GM19324 (cell line): Measurements from ENCODE around the gene UMPS.
"Not testable (repeated sequence)": the region's sequence is repeated elsewhere in the genome, so short reads cannot be mapped to it uniquely, and the experiment has no call there.

ENCODE experiments used
- ATAC-seq: cut with Tn5 transposase; IDR thresholded peaks from one replicate; pipeline ENCODE4 v1.9.1; 2021; ENCODE audit warnings: mild to moderate bottlenecking, moderate library complexity; ENCODE audit not compliant: unreplicated experiment, low FRiP score

Gene UMPS

DNA sequence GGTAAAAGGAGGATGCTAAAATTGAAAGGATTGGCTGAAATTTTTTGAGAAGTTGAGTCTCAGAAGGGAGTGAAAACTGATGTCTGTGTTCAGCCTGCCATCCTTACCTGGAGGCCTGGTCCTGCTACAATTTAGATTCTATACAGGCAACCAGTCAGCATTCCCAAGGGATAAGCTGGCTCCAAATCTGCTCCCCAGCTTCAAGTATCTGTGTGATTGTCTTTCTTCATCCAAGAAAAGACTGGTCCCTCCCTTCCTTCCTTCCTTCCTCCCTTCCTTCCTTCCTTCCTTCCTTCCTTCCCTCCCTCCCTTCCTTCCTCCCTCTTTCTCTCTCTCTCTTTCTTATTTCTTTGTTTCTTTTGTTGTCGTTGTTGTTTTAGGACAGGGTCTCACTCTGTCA, 24.7 kb upstream of the UMPS start:
- no peak for ATAC-seq

DNA sequence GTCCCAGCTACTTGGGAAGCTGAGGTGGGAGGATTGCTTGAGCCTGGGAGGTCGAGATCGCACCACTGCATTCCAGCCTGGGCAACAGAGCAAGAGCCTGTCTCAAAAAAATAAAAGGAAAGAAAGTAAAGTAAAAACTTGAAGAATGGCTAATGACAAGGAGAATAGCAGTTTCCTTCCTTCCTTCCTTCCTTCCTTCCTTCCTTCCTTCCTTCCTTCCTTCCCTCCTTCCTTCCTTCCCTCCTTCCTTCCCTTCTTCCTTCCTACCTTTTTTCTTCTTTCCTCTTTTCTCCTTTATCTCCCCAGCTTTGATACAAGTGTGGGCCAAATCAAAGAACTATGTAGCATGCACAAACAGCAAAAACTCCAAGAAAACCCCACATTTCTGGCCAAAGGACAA, 23.0 kb upstream of the UMPS start:
- not testable (repeated sequence) for ATAC-seq

DNA sequence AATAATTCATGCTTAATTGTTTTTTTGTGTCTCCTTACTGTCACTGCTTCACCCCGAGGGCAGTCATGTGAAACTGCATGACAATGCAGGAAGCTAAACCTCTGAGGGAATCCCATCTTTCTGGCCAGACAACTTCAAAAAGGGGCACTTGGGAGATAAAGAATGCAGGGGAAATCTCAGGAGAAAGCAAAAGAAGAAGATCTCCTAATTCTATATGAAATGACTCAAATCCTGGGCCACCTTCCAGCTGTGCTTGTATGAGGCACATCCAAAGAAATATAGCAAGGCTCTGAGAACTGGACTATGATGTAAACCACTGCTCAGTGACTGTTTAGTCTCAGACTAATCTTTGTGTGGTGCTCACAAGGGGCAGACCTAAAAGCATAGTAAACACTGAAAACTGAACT, 22.6 kb upstream of the UMPS start:
- ATAC-seq = no peak

DNA sequence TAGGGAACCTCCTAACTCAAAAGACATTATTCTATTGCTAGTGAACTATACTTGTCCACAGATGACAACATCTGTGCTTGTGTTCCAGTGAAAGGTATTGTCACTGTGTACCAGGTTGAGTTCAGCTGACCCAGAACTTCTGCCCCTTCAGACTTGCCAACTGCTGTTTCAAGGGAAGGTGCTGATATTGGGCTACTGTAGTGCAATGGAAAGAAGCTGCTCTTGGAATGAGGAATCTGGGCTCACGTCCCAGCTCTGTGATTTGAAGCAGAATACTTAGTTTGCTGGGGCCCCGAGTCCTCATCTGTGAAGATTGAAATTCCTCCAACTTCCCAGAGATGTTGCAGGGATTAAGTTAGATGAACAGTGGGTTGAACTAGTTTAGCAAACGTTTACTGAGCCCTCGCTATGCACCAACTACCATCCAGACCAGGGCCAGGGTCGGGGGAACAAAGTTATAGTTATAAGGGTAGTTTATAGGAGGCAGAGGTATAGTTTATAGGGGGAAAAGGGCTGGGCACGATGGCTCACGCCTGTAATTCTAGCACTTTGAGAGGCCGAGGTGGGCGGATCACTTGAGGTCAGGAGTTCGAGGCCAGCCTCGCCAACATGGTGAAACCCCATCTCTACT, 15.9 kb upstream of the UMPS start:
- ATAC-seq = no peak

DNA sequence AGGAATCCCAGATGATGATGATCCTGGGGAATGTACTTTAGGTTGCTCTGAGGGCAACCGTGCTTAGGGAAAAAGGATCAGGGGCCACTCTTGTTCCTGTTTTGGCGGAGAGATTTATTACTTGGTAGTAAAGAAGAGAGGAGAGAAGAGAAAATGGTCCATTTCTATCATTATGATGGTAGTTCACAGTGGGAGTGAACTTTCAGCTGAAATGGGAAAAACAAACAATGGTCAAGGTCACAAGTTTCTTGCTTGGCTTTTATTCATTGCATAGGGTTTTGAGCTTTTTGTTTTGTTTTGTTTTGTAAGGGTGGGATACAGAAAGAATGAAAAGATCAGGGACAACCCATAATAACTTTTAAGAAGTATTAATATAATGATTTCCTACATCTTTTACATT, 7.7 kb upstream of the UMPS start:
- no peak for ATAC-seq

DNA sequence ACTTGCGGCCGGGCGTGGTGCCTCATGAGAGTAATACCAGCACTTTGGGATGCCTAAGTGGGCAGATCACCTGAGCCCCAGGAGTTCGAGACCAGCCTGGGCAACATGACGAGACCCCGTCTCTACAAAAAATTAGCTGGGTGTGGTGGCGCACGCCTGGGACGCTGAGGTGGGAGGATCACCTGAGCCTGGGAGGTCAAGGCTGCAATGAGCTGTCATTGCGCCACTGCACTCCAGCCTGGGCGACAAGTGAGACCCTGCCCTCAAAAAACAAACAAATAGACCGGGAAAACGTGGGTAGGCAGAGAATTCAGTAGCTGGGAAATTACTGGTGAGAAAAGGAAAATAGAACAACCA, 667 bp downstream of the UMPS start:
- no peak for ATAC-seq

DNA sequence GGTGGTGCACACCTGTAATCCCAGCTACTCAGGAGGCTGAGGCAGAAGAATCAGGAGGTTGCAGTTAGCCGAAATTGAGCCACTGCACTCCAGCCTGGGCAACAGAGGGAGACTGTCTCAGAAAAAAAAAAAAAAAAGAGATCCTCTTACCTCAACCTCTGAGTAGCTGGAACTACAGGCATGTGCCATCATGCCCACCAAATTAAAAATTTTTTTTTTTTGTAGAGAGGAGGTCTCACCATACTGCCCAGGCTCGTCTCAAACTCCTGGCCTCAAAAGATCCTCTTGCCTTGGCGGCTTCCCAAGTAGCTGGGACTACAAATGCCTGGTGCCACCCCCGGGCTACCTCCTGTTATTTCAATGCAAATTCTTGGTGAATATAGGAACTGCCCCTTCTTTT, 1.5 kb downstream of the UMPS start:
- ATAC-seq = no peak

DNA sequence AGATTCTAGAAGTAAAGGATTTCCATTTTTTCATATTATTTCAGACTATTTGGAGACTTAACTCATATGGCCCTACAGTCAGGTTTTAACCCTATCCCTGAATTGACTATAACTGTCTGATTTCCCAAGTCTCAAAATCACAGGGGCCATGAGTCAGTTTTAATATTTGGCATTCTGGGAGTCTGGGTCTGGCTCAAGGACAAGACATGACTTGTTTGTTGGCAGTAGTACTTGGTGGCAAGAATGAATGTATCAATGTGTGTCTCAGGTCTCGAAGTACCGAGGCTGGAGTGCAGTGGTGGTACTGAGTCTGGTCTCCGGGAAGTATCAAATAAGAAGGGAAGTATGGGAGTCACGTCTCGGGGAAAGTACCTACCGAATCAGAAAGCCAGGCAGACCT, 10.8 kb downstream of the UMPS start:
- ATAC-seq = no peak

DNA sequence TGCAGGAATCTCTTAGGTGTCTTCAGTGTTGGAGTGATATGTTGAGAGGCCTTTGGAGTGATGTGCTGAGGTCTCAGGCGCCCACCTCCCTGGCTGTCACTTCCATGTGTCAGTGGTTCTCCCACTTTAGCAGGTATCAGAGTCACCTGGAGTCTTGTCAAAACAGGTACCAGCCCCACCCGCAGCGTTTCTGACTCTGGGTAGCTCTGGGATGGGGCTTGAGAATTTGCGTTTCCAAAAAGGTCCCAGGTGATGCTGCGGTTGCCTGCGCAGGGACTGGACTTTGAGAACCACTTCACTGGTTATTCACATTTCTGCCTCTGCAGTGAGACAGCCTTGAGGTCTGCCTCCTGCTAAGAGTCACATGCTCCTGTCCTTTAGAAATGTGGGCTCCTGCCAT, 15.5 kb downstream of the UMPS start:
- no peak for ATAC-seq

DNA sequence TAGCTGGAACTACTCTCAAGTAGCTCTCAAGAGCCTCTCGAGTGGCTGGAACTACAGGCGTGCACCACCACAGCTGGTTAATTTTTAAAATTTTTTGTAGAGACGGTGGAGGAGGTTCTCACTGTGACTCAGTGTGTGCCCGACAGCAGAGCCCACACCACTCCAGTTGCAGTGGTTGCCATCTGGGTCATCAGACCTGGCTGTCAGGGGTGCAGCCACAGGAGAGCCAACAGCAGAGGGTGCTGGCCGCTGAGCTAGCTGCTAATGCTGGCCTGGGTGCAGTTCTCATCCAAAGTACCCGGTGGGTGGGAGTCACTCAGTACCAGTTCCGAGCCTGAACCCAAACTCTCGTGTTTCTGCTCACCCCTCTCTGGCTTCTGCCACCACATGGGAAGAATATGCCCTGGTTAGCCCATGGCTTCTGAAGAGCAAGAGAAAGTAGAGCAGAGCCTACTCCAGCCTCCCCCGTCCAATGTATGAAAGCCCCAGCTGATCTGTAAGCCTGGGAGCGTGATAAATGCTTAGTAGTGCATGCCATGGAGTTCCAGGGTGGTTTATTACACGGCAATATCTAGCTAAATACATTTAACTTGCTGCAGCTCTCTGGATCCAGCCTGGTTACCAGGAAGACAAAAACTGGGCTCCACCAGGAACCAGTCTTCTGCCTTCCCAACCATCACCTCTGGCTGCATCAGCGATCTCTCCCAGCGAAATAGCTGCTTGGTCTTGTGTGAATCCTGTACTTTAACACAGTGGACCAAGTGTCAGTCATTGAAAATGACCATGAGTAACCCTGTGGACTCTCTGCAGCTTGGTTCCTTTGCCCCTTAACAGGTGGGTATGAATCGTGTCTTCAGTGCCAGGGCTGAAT, 17.1 kb downstream of the UMPS start:
- no peak for ATAC-seq

DNA sequence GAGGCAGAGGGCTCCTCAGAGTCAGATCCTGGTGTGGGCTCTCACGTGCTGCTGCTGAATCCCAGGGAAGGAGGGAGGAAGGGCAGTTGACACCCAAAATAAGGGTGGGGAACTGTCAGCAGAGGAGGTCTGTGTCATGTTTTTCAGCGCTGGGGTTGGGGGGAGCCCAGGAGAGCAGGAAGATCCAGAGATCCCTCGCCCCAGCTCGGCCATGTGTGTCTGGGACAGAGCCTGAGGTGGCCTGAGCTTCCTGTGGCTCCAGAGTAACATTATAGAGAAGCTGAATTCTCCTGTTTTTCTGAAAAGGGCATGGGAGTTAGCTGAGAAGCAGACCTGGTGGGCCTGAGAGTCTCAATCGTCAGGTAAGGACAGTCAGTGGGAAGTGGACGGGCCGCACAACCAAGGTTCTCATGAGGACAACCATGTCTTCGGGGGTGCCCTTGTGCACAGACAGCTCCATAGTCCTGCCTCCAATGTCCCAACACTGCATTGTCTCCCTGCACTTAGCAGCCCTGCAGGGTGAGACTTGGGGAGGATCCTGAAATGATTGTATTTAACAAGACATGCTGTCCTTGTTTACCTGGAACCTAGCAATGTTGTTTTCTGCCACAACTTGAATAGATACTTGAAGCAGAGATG, 18.4 kb downstream of the UMPS start:
- ATAC-seq = no peak

DNA sequence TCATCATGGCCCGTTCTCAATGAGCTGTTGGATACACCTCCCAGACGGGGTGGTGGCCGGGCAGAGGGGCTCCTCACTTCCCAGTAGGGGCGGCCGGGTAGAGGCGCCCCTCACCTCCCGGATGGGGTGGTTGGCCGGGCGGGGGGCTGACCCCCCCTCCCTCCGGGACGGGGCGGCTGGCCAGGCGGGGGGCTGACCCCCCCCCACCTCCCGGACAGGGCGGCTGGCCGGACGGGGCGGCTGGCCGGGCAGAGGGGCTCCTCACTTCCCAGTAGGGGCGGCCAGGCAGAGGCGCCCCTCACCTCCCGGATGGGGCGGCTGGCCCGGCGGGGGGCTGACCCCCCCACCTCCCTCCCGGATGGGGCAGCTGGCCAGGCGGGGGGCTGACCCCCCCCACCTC, 19.6 kb downstream of the UMPS start:
- ATAC-seq = not testable (repeated sequence)

DNA sequence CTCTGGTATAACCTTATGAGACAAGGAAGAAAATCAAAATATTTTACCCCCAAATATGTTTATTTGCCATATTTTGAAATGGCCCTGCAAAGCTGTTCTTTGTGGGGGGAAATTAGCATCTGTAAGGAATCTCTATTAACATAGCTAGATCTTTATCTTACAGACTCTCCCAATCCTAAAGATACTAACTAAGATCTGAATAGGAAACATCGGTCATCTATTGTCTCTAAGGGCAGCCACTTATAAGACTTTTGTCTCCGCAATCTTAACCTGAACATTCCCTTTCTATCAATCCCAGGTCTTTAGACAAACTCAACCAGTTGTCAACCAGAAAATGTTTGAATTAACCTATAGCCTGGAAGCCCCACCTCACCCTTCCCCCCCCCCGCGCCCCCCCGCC, 21.2 kb downstream of the UMPS start:
- ATAC-seq = no peak

DNA sequence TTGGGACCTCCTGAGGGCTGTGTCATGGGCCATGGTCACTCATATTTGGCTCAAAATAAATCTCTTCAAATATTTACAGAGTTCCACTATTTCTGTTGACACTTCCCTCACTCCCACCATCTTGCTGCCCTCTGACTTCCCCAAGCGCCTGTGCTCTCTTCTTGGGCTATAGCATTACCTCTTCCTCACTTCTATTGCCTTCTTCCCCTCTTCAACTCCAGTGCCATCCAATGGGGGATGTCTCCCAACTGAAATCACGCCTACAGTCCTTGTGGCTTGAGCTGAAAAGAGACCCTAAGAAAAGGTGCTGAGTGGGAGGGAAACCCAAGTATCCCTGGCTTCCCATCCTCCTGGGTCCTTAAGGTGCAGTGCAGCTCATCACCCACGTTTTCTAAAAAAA, 21.8 kb downstream of the UMPS start:
- no peak for ATAC-seq

DNA sequence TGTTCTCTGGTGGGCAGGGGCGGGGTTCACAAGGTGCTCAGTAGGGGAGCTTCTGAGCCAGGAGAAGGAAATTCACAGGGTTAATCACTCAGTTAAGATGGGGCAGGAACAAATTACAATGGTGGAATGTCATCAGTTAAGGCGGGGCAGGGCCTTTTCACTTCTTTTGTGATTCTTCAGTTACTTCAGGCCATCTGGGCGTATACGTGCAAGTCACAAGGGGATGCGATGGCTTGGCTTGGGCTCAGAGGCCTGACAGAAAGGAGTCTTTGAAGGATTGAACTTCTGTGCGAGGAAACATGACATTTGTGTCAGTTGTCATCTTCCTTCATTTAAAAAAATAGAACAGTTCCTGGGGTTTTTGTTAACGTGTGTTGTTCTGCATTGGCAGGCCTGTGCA, 27.7 kb downstream of the UMPS start:
- not testable (repeated sequence) for ATAC-seq

DNA sequence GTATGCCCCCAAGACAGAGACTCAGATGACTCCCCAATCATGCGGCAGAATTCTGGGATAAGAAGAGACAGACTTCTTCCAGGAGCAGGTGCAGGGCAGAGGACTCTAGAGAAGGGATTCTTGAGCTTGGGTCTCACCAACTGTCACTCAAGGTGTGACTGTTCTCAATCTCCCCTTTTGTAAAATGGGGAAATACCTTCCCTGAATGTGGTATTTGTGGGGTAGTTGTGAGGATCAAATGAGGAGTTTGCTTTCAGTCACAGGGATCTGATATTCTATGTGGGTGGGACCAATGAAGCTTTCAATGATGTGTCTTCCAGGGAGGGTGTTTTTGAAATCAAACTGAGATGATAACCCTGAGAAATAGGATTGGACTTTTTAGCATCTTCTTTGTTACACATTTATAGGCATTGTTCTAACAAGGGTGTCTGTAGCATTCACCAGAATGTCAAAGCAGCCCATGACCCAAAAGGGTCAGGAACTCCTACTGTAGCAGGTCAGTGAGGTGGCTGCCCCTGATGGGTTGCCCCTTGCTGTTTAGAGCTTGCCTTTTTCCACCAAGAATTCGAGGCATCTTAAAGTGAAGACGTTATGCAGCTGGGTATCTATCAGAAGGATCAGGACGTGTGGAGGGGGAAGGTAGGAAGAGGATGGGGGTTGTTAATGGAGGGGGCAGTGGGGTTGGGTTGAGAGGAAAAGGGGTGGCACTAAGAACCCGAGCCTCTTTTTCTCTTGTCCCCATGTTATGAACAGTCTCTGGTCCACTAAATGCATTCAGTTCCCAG, 28.8 kb downstream of the UMPS start:
- ATAC-seq = no peak

DNA sequence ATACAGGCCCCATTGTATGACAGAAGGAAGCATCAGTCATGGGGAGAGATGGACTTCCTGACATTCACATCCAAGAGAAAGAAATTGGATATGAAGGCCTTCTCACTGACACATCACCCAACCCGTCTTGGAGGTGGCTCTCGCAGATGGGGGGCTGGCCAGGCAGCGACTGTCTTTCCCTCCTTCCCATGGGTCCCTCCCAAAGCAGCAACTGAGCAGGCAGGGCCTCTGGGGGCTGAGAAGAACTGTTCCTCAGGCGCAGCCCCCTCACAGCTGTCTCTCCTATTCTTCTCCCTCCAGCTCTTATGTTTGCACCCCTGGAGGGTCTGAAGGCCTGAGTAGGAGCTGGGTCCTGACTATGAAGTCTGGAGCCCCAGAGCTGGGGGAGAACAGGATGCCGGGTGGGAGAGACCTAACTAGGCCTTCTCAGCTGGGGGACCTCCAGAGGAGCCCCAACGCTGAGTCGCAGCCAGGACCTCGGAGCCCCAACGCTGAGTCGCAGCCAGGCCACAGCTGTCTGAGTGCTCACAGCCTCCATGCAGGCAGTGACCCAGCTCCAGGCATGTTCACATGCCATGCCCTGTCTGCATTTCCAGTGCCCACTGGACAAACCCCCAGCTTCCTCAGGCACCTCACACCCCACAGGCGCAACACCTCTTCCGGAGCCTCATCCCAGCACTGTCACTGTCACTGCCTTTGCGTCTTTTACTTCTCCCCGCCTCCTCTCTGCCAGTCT, 29.6 kb downstream of the UMPS start:
- no peak for ATAC-seq

DNA sequence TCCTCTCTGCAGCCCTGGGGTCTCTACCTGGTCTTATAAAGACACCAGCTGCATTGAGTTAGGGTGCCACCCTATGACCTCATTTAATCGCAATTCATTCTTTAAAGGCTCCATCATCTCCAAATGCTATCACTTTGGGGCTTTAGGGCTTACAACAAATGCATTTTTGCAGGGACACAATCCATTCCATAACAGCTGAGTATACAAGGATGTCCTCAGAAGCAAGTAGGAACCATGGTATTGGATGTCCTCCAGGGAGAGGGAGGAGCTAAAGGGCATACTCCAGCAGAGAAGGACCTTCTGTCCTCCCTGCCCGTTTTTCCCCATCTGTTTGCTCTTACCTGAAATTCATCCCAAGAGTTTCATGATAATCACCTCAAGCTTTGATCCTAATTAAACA, 30.3 kb downstream of the UMPS start:
- no peak for ATAC-seq

DNA sequence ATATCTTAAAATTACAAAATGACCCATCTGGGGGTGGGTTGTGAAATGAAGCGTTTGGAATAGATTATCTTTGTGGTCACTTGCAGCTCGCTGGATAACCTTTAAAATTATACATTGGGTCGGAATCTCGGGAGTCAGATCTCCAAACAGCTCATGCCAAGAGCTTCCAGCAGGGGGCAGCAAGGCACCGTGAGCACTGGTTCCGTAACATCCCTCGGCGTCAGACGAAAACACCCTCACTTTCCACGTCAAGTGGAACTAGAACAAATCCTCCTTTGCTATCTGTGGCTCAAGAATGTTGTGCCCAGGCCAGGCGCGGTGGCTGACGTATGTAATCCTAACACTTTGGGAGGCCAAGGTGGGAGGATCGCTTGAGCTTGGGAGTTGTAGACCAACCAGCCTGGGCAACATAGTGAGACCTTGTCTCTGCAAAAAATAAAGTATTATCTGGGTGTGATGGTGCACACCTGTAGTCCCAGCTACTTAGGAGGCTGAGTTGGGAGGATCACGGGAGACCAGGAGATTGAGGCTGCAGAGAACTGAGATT, 31.1 kb downstream of the UMPS start:
- no peak for ATAC-seq
